Activated CD4-positive, CD25-positive, alpha-beta regulatory T cell (primary cell): ENCODE measurements around the gene MGAT4A.
A peak's percentile ranks its signal among the peaks of the same experiment; 100 is the strongest.
"Not testable (repeated sequence)": the region's sequence is repeated elsewhere in the genome, so short reads cannot be mapped to it uniquely, and the experiment has no call there.

ENCODE experiments used
- DNase-seq, 4 experiments: peaks; one replicate each; lab custom pipeline; 2025; lab: John Stamatoyannopoulos, UW

MGAT4A gene

GRCh38 chr2:98759827-98760625 is 29.1 kb upstream of the MGAT4A start:
- no peak for DNase-seq

DNA sequence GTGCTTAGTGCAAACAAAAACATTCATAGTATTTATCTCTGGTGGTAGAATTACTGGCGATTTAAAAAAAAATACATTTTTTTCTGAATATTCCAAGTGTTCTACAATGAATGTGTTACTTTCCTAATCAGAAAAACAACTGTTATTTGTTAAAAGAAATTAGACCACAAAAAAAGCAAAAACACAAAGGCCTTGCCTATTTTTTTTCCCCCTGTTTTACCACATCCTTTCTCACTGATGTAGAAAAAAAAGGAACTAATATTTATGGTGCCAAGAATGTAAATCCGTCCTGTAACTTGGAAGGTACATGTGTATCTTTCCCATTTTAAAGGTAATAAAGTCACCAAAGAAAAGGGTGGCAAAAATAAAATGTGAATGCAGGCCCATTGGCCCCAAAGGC is 28.4 kb upstream of the MGAT4A start:
- DNase-seq, result no peak

- peak in 1 of 4 experiments; percentile 15 for DNase-seq
Measured at GRCh38 chr2:98757904-98758421, 27.0 kb upstream of the MGAT4A start.

DNA sequence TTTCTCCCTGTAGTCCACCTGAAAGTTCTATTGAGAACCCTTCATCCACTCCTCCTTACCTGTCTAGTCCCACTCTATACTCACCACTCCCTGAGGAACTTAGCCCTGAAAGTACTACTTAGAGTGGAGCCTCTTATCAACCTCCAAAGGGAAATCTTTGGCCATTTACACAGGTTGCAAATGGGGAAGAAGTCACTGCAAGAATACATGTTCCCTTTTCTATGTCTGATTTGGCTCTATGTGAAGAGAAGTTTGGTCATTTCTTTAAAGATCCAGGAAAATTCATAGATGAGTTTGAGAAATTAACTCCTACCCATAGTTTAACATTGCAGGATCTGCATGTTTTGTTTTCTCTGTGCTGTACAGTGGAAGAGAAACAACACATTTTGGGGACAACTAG is 22.9 kb upstream of the MGAT4A start:
- no peak for DNase-seq

GRCh38 chr2:98752711-98753110 is 21.8 kb upstream of the MGAT4A start:
- not testable (repeated sequence) for DNase-seq

- DNase-seq, result no peak
Measured at GRCh38 chr2:98751748-98752147, 20.8 kb upstream of the MGAT4A start.

DNA sequence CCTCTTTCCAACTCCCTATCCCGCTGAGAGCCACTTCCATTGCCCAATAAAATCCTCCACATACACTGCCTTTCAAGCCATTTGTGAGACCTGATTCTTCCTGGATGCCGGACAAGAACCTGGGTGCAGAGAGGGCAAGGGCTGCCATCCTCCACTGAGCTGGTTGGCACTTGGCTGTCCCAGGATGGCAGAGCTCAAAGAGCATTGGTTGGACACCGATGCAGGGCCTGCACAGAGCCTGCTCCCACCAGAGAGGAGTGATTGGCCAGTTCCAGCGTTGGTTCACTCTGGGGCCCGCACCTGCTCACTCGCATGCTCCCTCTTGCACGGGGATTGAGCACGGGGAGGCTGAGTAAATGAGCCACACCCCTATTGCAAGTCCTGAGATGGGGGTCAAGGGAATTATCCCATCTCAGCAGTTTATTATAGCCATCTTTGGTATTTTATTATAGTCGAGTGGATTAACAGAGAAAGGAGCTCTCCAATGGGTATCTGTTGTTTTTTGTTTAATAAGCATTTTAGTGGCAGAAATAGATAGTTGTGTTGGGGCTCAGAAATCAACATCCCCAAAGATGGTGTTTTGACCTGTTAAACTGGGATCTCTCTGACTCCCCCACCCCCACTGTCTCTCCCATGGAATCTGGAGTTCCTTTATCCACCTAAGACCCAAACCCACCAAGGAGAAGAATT is 19.8 kb upstream of the MGAT4A start:
- DNase-seq, result no peak

DNA sequence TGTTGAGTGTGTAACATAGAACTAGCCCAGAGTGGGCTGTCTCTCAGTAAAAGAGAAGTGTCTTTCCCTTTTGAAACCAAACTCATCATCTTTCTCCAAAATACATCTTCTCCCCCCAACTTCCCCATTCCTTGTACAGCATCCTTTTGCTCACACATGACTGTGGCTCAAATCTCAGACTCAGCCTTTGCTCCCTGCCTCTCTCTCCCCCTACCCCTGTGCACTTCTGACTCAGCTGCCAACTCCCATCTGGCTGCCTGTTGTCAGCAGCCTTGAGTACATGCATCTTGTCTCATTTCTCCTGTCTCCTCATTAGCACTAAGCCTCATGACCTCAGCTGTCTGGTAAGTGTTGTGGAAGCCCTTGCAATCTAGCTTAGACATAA is 18.1 kb upstream of the MGAT4A start:
- no peak for DNase-seq

- no peak for DNase-seq
Measured at GRCh38 chr2:98748292-98749065, 17.5 kb upstream of the MGAT4A start.

GRCh38 chr2:98747888-98748287 is 17.0 kb upstream of the MGAT4A start:
- no peak for DNase-seq

DNA sequence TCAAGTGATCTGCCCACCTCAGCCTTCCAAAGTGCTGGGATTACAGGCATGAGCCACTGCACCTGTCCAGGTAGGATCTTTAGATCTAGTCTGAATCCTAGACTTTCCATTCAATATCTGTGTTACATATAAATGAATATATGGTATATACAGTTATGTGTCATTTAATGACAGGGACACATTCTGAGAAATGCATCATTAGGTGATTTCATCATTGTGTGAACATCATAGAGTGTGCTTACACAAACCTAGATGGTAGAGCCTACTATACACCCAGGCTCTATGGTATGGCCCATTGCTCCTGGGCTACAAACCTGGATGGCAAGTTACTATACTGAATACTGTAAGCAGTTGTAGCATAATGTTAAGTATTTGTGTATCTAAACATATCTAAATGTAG is 15.5 kb upstream of the MGAT4A start:
- no peak for DNase-seq

GRCh38 chr2:98744595-98744994 is 13.7 kb upstream of the MGAT4A start:
- no peak for DNase-seq

- no peak for DNase-seq
Measured at GRCh38 chr2:98743835-98744234, 12.9 kb upstream of the MGAT4A start.

- no peak for DNase-seq
Measured at GRCh38 chr2:98739020-98739419, 8.1 kb upstream of the MGAT4A start.

- no peak for DNase-seq
Measured at GRCh38 chr2:98738304-98738703, 7.4 kb upstream of the MGAT4A start.

- no peak for DNase-seq
Measured at GRCh38 chr2:98737848-98738247, 6.9 kb upstream of the MGAT4A start.

GRCh38 chr2:98736464-98736889 is 5.5 kb upstream of the MGAT4A start:
- no peak for DNase-seq

DNA sequence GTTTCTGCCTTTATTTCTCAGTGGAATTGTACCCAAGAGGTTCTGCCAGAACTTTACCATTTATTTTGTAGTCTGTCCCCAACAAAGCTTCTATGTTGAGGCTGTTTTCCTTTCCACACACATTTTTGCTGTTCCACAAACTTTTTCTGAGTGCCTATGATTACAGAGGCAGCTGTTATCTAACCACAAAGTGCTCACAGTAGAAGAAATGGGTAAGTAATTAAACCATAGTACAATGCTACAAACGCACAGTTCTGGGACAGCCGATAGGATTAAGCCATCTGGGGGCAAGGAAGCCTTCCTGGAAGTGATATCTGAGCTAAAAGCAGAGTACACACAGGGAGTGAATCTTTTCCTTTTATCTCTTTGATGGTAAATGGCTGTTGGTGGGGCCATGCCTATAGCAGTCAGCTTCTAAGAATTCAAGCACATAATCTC is 3.9 kb upstream of the MGAT4A start:
- DNase-seq, result no peak

- no peak for DNase-seq
Measured at GRCh38 chr2:98734162-98734561, 3.2 kb upstream of the MGAT4A start.

DNA sequence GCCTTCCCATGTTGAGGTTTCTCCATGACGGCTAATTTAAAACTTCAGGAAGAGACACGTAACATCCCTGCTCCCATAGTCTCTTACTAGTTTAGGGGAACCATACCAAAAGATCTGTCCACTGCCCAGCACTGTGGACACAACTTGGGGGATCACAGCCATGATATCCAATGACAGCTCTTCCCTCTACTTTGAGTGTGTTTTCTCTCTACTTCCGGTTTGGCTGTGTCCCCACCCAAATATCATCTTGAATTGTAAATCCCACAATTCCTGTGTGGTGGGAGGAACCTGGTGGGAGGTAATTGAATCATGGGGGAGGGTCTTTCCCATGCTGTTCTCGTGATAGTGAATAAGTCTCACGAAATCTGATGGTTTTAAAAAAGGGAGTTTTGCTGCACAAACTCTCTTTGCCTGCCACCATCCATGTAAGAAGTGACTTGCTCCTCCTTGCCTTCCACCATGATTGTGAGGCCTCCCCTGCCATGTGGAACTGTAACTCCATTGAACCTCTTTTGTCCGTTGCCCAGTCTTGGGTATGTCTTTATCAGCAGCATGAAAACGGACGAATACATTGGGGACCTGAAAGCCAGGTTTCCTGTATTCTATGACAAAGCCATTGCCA is 1.6 kb upstream of the MGAT4A start:
- no peak for DNase-seq

- no peak for DNase-seq
Measured at GRCh38 chr2:98731894-98732349, 990 bp upstream of the MGAT4A start.

DNA sequence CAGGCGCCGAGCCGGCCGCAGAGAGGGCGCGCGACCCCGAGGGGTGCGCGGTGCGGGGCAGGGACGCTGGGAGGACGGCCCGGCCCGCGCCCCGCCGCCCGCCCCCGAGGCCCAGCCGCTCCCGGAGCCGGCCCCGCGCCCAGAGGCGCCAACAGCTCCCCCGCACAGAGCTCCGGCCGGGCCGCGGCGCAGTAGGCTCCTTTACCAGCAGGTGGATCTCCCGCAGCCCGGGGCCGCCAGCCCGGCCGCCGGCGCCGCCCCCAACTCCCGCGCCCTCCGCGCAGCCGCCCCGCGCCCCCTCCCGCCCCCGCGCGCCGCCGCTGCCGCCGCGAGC is 258 bp downstream of the MGAT4A start:
- peak; percentile 39 to 64 (median 58) for DNase-seq
